HEK293 (cell line): Measurements from ENCODE around the gene NPR2.

ENCODE experiments used
- CTCF ChIP-seq: fragments of 450-650 bp; formaldehyde crosslinking; IDR thresholded peaks from 2 replicates; pipeline ENCODE4 v1.5.1; 2016; ENCODE audit warnings: missing biosample characterization, missing genetic modification characterization
- MYNN ChIP-seq: fragments of 450-650 bp; formaldehyde crosslinking; IDR thresholded peaks from 2 replicates; pipeline ENCODE4 v1.5.1; 2016; ENCODE audit warnings: missing biosample characterization, missing genetic modification characterization, borderline replicate concordance
- SALL2 ChIP-seq: fragments of 450-650 bp; formaldehyde crosslinking; IDR thresholded peaks from 2 replicates; pipeline ENCODE4 v1.5.0; 2017; ENCODE audit warnings: missing biosample characterization, mild to moderate bottlenecking, missing genetic modification characterization, borderline replicate concordance
- TRIM28 ChIP-seq: IDR thresholded peaks from 2 replicates; pipeline ENCODE4 v1.6.1; 2011; ENCODE audit warnings: low read length, control low read depth, borderline replicate concordance
- YY1 ChIP-seq: fragments of 450-650 bp; formaldehyde crosslinking; IDR thresholded peaks from 2 replicates; pipeline ENCODE4 v1.5.1; 2018; ENCODE audit warnings: missing biosample characterization, missing genetic modification characterization
- ZFP41 ChIP-seq: fragments of 450-650 bp; formaldehyde crosslinking; IDR thresholded peaks from 2 replicates; pipeline ENCODE4 v1.5.1; 2016; ENCODE audit warnings: missing biosample characterization, missing genetic modification characterization, borderline replicate concordance
- ZFP69B ChIP-seq: fragments of 450-650 bp; formaldehyde crosslinking; IDR thresholded peaks from 2 replicates; pipeline ENCODE4 v1.5.1; 2016; ENCODE audit warnings: missing biosample characterization, missing genetic modification characterization
- ZNF184 ChIP-seq: fragments of 450-650 bp; IDR thresholded peaks from 2 replicates; pipeline ENCODE4 v1.5.1; 2018; ENCODE audit warnings: missing biosample characterization, mild to moderate bottlenecking, missing genetic modification characterization
- ZNF311 ChIP-seq: fragments of 450-650 bp; formaldehyde crosslinking; IDR thresholded peaks from 2 replicates; pipeline ENCODE4 v1.5.1; 2017; ENCODE audit warnings: missing biosample characterization, missing genetic modification characterization, borderline replicate concordance
- ZNF529 ChIP-seq: fragments of 450-650 bp; formaldehyde crosslinking; IDR thresholded peaks from 2 replicates; pipeline ENCODE4 v1.5.1; 2017; ENCODE audit warnings: missing genetic modification characterization, missing biosample characterization; ENCODE audit not compliant: insufficient replicate concordance
- ZNF707 ChIP-seq: fragments of 450-650 bp; formaldehyde crosslinking; IDR thresholded peaks from 2 replicates; pipeline ENCODE4 v1.5.1; 2016; ENCODE audit warnings: missing biosample characterization, missing genetic modification characterization
- ZNF777 ChIP-seq: fragments of 450-650 bp; formaldehyde crosslinking; IDR thresholded peaks from 2 replicates; pipeline ENCODE4 v1.5.1; 2017; ENCODE audit warnings: missing biosample characterization, missing genetic modification characterization, borderline replicate concordance
- ZNF830 ChIP-seq: fragments of 450-650 bp; IDR thresholded peaks from 2 replicates; pipeline ENCODE4 v1.5.0; 2018; ENCODE audit warnings: missing biosample characterization, missing genetic modification characterization, low read depth, mild to moderate bottlenecking, moderate library complexity
- TF ChIP-seq, protein P1 (sequence below): fragments of 450-650 bp; formaldehyde crosslinking; IDR thresholded peaks from 2 replicates; pipeline ENCODE4 v1.5.1; 2016; ENCODE audit warnings: missing biosample characterization, missing genetic modification characterization

DNA sequence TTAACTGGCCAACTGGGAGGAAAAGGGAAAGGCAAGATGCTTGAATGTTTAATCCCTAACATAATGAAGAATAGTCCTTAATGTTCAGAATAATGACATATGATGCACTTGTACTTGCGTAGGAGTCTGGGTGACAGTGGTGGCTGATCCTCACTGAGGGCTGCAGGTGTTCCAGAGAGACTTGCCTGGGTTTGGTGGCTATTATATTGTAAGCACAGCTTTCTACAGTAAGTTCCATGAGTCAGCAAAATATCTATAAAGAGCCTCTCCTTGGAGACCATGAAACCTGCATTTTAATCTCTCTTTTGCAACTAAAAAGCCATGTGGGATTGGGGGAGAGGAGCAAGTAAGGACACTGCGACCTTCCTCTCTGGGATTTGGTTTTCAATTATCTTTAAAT, 1.9 kb upstream of the NPR2 start:
- no peak for TF ChIP-seq TRIM28
- TF ChIP-seq ZFP69B (tag by site-specific recombination) = no peak
- no peak for TF ChIP-seq ZFP41 (tag by site-specific recombination)
- no peak for TF ChIP-seq CTCF
- TF ChIP-seq SALL2 = no peak
- TF ChIP-seq, protein P1, sequence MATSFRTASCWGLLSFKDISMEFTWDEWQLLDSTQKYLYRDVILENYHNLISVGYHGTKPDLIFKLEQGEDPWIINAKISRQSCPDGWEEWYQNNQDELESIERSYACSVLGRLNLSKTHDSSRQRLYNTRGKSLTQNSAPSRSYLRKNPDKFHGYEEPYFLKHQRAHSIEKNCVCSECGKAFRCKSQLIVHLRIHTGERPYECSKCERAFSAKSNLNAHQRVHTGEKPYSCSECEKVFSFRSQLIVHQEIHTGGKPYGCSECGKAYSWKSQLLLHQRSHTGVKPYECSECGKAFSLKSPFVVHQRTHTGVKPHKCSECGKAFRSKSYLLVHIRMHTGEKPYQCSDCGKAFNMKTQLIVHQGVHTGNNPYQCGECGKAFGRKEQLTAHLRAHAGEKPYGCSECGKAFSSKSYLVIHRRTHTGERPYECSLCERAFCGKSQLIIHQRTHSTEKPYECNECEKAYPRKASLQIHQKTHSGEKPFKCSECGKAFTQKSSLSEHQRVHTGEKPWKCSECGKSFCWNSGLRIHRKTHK = no peak
- TF ChIP-seq ZNF311 = no peak
- TF ChIP-seq ZNF777 (tag by site-specific recombination) = no peak
- TF ChIP-seq ZNF529 (tag by site-specific recombination) = no peak
- TF ChIP-seq ZNF184 = no peak
- no peak for TF ChIP-seq YY1
- TF ChIP-seq ZNF830 = no peak
- no peak for TF ChIP-seq ZNF707 (tag by site-specific recombination)
- TF ChIP-seq MYNN (tag by site-specific recombination) = no peak
